GM19438 (cell line): ENCODE data around the gene MDM2.
A peak's percentile ranks its signal among the peaks of the same experiment; 100 is the strongest.
"Not testable (repeated sequence)": the region's sequence is repeated elsewhere in the genome, so short reads cannot be mapped to it uniquely, and the experiment has no call there.

Experiments used
- ATAC-seq: cut with Tn5 transposase; IDR thresholded peaks from one replicate; pipeline ENCODE4 v1.9.1; 2021; ENCODE audit warnings: low read depth; ENCODE audit not compliant: unreplicated experiment

Gene MDM2

DNA sequence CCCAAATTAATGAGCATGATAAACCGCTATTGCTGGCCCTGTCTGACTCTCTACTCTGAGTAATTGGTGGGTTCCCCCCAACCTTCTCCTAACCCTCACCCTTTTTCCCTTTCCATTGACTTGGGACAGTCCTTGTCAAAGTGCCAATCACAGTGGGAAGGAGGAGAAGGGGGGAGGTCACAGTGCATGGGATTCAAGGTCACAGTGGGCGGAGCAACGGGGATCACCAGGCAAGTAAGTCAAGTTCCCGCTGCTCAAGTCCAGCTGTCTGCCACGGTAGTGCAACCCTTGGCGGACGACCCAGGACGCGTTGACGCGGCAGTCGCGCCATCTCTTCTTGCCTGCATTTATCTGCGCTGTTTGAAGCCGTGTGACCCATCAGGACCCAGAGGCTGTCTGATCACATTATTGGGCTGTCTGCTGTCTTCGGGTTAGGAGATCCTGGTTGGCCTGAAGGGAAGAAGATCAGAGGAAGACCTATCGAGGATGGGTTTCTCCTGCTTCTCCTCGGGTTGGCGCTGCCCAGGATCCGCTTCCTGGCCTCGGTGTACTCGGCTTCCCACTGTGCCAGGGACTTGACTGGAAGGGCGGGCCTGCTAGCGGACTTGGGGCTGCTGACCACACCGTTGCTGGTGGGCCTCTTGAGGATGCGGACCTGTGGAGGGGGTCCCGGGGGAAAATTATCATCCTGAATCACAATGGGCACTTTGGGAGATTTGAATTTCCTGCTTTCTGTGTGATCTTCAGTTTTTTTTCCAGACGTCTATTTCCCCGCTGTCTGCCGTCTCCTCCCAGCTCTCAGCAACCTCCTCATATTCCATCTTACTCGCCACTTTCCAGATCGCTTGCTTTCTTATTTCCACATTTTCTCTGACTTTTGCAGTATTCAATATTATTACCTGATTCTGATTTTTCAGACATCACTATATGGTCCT is 3.1 kb upstream of the MDM2 start:
- no peak for ATAC-seq

DNA sequence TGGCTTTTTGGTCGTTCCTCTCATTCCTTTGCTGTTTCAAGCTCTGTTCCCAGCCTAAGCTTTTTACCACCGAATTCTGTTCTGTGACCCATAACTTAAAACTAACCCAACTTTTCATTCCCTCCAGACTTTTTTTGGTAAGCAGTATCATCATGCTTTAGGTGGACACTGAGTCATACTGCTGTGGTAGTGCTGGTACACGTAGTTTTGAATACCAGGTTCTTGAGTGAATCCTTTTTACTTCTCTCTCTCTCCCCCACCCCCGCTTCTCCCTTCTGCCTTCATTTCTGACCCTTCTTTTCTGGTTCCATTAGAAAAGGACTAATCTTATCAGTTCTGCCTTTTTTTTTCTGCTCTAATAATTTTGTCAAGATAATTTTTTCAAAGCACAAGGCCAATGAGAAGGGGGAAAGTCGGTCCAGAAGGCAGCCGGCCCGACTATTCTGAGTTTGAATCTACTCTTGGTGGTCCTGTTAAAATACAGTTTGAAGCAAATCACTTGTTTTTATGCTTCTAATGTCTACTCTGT is 2.3 kb upstream of the MDM2 start:
- ATAC-seq = no peak

DNA sequence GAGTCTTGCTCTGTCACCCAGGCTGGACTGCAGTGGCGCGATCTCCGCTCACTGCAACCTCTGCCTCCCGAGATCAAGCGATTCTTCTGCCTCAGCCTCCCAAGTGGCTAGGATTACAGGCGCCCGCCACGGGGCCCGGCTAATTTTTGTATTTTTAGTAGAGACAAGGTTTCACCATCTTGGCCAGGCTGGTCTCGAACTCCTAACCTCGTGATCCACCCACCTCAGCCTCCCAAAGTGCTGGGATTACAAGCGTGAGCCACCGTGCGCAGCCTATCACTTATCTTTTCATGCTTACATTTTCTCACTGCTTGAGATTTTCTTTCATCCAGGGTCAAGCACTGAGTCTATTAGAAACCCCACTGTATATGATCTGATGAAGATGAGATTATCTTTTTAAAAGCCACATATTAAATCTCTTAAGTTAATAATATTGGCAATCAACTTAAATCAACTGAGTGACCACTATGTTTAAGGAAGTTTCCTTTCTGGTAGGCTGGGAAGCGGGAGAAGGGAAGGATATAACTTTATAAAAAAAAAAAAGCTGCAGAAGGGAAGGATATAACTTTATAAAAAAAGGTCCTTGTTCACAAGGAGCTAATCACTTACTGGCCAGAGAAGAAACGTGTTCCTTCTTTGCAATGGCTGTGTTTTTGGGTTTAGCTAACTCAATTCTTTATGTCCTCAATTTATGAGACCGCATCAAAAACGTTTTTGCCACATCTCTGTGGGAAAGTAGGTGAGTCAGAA is 1.3 kb upstream of the MDM2 start:
- ATAC-seq = no peak

DNA sequence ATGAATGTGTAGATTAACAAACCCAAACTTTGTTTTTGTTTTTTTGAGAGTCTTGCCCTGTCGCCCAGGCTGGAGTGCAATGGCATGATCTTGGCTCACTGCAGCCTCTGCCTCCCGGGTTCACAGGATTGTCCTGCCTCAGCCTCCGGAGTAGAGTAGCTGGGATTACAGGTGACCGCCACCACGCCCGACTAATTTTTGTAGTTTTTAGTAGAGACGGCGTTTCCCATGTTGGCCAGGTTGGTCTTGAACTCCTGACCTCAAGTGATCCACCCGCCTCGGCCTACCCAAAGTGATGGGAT is 752 bp upstream of the MDM2 start:
- ATAC-seq = not testable (repeated sequence)

DNA sequence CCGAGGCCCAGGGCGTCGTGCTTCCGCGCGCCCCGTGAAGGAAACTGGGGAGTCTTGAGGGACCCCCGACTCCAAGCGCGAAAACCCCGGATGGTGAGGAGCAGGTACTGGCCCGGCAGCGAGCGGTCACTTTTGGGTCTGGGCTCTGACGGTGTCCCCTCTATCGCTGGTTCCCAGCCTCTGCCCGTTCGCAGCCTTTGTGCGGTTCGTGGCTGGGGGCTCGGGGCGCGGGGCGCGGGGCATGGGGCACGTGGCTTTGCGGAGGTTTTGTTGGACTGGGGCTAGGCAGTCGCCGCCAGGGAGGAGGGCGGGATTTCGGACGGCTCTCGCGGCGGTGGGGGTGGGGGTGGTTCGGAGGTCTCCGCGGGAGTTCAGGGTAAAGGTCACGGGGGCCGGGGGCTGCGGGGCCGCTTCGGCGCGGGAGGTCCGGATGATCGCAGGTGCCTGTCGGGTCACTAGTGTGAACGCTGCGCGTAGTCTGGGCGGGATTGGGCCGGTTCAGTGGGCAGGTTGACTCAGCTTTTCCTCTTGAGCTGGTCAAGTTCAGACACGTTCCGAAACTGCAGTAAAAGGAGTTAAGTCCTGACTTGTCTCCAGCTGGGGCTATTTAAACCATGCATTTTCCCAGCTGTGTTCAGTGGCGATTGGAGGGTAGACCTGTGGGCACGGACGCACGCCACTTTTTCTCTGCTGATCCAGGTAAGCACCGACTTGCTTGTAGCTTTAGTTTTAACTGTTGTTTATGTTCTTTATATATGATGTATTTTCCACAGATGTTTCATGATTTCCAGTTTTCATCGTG is 612 bp downstream of the MDM2 start:
- peak; percentile 48 for ATAC-seq

DNA sequence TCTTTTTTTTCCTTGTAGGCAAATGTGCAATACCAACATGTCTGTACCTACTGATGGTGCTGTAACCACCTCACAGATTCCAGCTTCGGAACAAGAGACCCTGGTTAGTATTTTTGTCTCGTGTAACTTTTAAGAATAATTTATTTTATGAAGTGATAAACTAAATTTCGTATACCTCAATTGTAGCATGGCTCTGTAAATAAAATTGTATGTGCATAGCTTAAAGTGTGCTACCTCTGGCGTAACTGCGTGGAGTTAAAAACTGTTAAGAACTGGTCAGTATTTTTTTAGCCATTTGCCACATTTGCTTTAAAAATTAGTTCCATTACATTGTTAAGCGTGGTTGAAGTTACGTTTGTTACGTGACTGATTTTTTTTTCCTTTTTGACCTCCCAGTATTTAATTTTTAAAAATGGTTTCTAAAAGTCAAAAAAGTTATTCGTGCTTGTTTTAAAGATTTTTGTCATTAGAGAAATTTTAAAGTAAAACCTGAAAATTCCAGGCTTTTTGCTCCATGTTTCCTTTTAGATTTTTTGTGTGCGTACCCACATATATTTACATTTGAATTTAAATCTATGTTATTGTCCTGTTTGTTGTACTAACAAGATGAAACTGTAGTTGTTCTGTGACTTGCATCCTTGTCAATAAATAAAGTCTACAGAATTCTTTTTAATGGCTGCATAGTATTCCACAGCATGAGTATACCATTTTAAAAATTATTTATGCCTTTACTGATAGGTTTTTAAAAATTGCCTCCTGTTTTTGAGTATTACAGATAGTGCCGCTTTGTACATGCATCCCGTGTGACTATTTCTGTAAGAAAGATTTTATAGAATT is 1.4 kb downstream of the MDM2 start:
- ATAC-seq = no peak

DNA sequence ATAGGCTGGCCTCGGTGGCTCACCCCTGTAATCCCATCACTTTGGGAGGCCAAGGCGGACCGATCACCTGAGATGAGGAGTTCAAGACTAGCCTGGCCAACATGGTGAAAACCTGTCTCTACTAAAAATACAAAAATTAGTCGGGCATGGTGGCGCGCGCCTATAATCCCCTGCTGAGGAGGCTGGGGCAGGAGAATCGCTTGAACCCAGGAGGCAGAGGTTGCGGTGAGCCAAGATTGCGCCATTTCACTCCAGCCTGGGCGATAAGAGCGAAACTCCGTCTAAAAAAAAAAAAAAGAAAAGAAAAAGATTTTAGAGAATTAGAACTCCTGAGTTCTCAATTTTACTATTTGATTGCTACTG is 2.0 kb downstream of the MDM2 start:
- ATAC-seq = not testable (repeated sequence)

DNA sequence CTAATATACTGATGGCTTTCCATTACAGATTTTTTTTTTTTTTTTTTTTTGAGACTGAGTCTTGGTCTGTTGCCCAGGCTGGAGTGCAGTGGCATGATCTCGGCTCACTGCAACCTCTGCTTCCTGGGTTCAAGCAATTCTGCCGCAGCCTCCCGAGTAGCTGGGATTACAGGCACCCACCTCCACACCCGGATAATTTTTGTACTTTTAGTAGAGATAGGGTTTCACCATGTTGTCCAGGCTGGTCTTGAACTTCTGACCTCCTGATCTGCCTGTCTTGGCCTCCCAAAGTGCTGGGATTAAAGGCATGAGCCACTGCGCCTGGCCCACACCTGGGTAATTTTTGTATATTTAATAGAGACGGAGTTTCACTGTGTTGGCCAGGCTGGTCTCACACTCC is 3.6 kb downstream of the MDM2 start:
- ATAC-seq = not testable (repeated sequence)

DNA sequence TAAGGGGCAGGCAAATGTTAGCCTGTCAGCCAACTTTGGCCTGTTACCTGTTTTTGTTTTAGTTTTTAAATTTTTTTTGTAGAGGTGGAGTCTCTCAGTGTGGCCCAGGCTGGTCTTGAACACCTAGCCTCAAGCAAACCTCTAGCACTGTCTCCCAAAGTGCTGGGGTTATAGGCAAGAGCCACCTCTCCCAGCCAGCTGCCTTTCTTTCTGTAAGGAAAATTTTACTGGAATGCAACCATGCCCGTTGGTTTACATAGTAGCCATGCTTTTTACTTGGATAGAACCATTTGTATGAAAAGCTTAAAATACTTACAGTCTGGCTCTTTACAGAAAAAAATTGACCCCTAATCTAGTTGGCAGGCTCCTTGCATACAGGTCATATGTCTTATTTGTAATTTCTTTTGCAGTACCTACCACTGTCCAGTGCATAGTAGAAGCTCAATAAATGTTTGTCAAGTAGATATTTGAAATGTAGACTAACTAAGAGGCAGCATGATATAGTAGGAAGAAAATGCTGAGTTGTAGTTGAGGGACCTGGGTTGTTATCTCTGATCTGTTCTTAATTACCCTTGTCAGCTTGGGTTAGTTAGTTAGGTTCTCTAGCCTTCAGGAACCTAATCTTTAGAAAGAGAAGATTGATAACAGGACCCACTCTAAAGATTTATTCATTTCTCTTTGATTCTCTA is 4.7 kb downstream of the MDM2 start:
- ATAC-seq = no peak

DNA sequence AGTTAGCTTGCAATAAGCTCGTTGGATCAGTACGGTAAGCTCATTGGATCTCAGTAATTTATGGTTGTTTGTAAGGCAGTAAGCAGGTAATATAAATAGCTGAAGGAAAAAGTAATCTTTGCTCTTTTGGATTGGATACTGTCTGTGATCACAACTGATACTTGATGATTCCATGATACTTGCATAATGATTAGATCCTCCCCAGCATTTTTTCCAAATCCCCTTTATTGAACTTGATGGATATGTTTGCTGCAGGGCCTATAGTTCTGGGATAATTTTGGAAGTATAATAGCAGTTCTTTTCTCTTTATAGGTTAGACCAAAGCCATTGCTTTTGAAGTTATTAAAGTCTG is 5.2 kb downstream of the MDM2 start:
- no peak for ATAC-seq

DNA sequence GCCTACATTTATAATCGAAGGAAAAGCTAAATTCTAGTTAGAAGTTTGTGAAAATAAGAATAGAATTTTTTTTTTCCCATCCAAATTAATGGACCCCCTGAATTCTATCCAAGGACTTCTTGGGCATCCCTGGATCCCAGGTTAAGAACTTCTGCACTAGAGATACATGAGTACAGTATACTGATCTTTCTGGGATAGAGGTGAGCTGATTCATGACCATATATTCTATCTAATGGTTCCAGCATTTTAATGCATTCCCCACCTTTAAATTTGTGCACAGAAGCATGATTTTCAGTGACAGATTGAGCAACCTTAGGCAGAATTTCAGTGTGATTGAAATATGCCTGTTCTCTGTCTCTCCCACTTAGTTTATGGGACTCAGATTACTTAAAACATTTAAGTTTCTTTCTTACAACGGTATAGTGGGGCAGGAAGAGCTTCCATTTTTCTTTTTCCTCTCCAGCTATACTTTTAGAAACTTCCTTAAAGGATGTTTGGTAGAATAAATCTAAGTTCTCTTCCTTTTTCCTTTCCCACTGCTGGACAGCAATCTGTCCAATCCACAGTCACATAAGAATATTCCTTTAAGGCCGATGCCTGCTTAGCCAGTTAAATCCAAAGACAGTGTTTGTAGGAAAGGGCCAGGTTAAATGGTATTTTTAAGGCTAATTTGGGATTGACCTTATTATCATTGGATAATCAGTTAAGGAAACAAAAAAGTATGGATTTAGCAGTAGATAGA is 6.7 kb downstream of the MDM2 start:
- ATAC-seq = no peak

DNA sequence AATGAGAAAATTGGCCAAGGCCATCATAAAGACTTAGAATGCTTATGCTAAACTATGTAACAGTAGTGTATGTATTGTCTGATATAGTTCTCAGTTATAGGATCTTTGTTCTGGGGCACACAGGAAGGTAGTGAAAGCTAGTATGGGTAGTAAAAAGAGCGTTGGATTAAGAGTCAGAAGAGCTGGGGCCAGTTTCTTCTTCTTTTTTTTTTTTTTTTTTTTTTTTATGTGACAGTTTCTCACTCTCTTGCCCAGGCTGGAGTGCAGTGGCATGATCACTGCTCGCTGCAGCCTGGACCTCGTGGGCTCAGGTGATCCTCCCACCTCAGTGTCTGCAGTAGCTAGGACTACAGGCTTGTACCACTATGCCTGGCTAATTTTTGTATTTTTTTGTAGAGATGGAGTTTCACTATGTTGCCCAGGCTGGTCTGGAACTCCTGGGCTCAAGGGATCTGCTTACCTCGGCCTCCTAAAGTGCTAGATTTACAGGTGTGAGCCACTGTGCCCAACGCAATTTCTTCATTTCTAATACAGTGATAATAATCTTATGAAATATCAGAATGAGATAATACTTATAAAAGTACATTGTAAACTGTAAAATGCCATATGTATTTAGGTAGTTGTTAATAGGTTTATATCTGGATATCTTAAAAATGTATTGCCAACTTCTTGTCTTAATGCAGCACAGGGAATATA is 7.4 kb downstream of the MDM2 start:
- no peak for ATAC-seq

DNA sequence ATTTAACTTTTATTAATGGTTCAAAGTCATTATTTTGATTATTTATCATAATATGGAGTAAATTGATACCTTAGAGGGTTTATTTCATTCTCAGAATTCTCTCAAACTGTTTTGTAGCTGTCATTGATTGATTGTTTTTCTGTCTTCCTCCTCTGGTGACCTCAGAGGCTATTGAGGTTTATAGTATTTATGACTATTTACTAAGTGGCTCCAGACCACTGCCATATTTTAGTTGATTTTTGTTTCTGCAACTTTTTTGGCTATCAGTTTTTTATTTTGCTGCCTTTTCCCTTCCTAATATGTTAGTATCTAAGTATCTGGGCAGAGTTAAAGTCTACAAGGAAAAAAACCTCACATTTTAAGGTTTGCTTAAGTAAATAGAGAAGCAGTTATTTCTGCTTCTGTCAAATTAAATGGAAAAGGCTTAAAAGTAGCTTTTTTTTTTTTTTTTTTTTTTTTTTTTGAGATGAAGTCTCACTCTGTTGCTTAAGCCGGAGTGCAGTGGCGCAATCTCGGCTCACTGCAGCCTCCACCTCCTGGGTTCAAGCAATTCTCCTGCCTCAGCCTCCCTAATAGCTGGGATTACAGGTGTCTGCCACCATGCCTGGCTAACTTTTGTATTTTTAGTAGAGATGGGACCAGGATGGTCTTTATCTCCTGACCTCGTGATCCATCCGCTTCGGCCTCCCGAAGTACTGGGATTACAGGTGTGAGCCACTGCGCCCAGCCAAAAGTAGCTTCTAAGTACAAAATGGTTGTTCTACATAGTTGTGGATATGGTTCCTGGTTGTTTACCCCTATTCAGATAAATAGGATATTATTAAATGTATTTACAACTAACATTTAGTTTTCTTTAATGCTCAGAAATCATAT is 8.2 kb downstream of the MDM2 start:
- ATAC-seq = no peak

DNA sequence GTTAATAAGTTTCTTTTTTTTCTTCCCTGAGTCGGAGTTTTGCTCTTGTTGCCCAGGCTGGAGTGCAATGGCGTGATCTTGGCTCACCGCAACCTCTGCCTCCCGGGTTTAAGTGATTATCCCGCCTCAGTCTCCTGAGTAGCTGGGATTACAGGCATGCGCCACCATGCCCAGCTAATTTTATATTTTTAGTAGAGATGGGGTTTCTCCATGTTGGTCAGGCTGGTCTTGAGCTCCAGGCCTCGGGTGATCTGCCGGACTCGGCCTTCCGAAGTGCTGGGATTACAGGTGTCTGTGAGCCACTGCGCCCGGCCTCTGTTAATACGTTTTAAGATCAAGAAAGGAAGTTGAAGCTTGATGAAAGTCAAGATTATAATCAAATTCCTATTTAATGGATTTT is 11.5 kb downstream of the MDM2 start:
- ATAC-seq = not testable (repeated sequence)

DNA sequence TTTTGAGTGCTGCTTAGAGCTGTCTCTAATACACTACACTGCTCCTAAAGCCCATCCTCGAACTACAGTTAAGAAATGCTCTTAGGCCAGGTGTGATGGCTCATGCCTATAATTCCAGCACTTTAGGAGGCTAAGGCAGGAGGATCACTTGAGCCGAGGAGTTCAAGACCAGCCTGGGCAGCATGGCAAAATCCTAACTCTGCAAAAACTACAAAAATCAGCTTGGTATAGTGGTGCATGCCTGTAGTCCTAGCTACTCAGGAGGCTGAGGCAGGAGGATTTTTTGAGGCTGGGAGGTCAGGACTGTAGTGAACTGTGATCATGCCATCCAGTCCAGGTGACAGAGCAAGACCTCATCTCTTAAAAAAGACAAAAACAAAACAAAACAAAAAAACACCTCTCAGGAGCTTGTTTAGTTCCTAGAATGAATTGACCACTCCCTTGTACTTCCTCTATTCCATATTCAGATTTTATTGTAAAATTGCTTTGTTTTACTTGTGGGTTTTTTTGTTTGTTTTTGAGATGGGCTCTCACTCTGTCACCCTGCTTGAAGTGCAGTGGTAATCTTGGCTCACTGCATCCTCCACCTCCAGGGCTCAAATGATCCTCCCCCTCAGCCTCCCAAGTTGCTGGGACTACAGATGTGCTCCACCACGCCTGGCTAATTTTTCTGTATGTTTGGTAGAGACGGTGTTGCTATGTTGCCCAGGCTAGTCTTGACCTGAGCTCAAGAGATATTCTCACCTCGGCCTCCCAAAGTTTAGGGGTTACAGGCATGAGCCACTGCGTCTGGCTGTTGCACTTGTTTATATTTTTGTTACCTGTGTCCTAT is 13.6 kb downstream of the MDM2 start:
- no peak for ATAC-seq

DNA sequence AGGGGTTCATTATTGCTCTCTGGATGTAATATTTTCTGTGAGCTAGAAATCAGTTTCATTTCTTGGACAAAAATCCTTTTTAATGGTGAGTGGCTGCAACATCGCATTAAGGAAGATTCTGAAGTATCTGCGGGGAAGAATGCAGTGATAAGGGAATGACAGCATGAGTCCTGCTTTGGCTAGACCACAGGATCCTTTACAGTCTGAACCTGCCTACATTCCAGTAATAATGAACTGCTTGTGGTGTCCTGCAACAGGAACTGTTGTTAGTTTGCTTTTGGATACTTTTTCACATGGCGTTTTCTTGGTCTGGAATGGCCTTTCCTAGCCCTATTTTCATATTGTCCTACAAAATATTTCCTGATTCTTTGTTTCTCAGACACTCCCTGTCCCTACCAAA is 15.7 kb downstream of the MDM2 start:
- ATAC-seq = no peak

DNA sequence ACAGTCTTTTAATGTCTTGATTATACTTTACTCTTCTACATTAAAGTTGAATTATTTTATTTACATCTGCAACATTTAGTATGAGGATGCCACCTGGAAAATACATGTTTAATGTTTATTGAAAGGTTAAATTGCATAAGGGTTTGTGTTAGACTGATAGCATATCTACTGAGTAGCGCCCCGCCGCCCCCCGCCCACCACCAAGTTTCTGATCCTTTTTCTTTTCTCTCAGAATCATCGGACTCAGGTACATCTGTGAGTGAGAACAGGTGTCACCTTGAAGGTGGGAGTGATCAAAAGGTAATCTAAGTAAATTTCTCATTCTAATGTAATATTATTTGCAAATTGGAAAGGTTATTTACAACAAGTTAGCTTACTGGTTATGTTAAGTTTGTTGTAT is 16.2 kb downstream of the MDM2 start:
- no peak for ATAC-seq
